Measurements from ENCODE around the gene USP10. TPM values are rescaled to one million over a fixed set of nuclear protein-coding genes. Genes with fewer than 3 reads are reported as not detected.
"Not testable (repeated sequence)": the region's sequence is repeated elsewhere in the genome, so short reads cannot be mapped to it uniquely, and the experiment has no call there.

The USP10 gene
- total RNA-seq, 1 donor from 2014 or later, result 70.8 TPM

- DNase-seq (ENCODE audit: extremely low read depth, low read depth, low spot score), result no peak
These were observed 27.3 kb upstream of the USP10 start for GRCh38 chr16:84672276-84673202.

GRCh38 chr16:84673203-84673535, 26.6 kb upstream of the USP10 start:
- no peak for DNase-seq (ENCODE audit: extremely low read depth, low read depth, low spot score)

GRCh38 chr16:84673561-84673960, 26.2 kb upstream of the USP10 start:
- no peak for DNase-seq (ENCODE audit: extremely low read depth, low read depth, low spot score)

GRCh38 chr16:84675423-84675822, 24.4 kb upstream of the USP10 start:
- DNase-seq (ENCODE audit: extremely low read depth, low read depth, low spot score), result no peak

- DNase-seq (ENCODE audit: extremely low read depth, low read depth, low spot score), result no peak
These were observed 23.9 kb upstream of the USP10 start for GRCh38 chr16:84675884-84676283.

GRCh38 chr16:84677017-84677803, 22.6 kb upstream of the USP10 start:
- DNase-seq (ENCODE audit: extremely low read depth, low read depth, low spot score), result no peak

- DNase-seq (ENCODE audit: extremely low read depth, low read depth, low spot score), result no peak
These were observed 22.0 kb upstream of the USP10 start for GRCh38 chr16:84677849-84678248.

GRCh38 chr16:84678541-84678940, 21.3 kb upstream of the USP10 start:
- no peak for DNase-seq (ENCODE audit: extremely low read depth, low read depth, low spot score)

- DNase-seq (ENCODE audit: extremely low read depth, low read depth, low spot score), result no peak
These were observed 19.5 kb upstream of the USP10 start for GRCh38 chr16:84680165-84680842.

- no peak for DNase-seq (ENCODE audit: extremely low read depth, low read depth, low spot score)
These were observed 18.8 kb upstream of the USP10 start for GRCh38 chr16:84680843-84681629.

GRCh38 chr16:84683691-84684591, 15.9 kb upstream of the USP10 start:
- DNase-seq (ENCODE audit: extremely low read depth, low read depth, low spot score), result no peak

GRCh38 chr16:84684592-84684965, 15.2 kb upstream of the USP10 start:
- no peak for DNase-seq (ENCODE audit: extremely low read depth, low read depth, low spot score)

GRCh38 chr16:84685210-84685609, 14.6 kb upstream of the USP10 start:
- no peak for DNase-seq (ENCODE audit: extremely low read depth, low read depth, low spot score)

- no peak for DNase-seq (ENCODE audit: extremely low read depth, low read depth, low spot score)
These were observed 13.0 kb upstream of the USP10 start for GRCh38 chr16:84686707-84687298.

GRCh38 chr16:84687715-84688114, 12.1 kb upstream of the USP10 start:
- no peak for DNase-seq (ENCODE audit: extremely low read depth, low read depth, low spot score)

GRCh38 chr16:84688163-84688562, 11.6 kb upstream of the USP10 start:
- not testable (repeated sequence) for DNase-seq (ENCODE audit: extremely low read depth, low read depth, low spot score)

- DNase-seq (ENCODE audit: extremely low read depth, low read depth, low spot score), result peak; percentile 78
These were observed 10.7 kb upstream of the USP10 start for GRCh38 chr16:84689111-84689510.

GRCh38 chr16:84690088-84690819, 9.5 kb upstream of the USP10 start:
- no peak for DNase-seq (ENCODE audit: extremely low read depth, low read depth, low spot score)

Data from glomerular endothelial cell (primary cell).